ENCODE data around the gene SLC12A4.

DNA sequence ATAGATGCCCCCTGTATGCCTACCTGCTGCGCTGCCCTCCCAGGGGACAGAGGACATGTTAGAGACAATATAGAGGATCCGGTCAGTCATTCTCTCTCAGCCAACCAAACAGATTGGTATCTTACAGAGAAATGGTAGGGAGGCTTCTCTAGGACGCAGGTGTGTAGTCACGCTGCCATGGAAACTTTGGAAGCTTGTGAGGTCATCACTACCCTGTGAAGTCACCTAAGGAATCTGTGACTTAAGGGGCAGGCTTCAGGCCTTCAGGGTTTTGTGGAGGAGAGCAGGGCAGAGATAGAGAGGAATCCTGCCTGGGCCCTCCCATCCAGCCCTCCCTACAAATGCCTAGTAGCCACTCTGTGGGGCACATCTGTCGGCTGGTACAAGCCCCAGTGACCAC lies 47.2 kb upstream of the SLC12A4 start, which contains the start of gene DPEP2NB:
- no peak for TF ChIP-seq POLR2AphosphoS5 (IDR thresholded peaks at IDR 0.05)
- TF ChIP-seq, protein P1, sequence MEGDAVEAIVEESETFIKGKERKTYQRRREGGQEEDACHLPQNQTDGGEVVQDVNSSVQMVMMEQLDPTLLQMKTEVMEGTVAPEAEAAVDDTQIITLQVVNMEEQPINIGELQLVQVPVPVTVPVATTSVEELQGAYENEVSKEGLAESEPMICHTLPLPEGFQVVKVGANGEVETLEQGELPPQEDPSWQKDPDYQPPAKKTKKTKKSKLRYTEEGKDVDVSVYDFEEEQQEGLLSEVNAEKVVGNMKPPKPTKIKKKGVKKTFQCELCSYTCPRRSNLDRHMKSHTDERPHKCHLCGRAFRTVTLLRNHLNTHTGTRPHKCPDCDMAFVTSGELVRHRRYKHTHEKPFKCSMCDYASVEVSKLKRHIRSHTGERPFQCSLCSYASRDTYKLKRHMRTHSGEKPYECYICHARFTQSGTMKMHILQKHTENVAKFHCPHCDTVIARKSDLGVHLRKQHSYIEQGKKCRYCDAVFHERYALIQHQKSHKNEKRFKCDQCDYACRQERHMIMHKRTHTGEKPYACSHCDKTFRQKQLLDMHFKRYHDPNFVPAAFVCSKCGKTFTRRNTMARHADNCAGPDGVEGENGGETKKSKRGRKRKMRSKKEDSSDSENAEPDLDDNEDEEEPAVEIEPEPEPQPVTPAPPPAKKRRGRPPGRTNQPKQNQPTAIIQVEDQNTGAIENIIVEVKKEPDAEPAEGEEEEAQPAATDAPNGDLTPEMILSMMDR (IDR thresholded peaks at IDR 0.05), result no peak
- no peak for TF ChIP-seq POLR2A (IDR thresholded peaks at IDR 0.05)
